Measurements from ENCODE around the gene C2CD2L. TPM values are rescaled to one million over a fixed set of nuclear protein-coding genes. Genes with fewer than 3 reads are reported as not detected.

C2CD2L gene
- total RNA-seq, 1 donor from 2014 or later = 10.8 TPM

DNA sequence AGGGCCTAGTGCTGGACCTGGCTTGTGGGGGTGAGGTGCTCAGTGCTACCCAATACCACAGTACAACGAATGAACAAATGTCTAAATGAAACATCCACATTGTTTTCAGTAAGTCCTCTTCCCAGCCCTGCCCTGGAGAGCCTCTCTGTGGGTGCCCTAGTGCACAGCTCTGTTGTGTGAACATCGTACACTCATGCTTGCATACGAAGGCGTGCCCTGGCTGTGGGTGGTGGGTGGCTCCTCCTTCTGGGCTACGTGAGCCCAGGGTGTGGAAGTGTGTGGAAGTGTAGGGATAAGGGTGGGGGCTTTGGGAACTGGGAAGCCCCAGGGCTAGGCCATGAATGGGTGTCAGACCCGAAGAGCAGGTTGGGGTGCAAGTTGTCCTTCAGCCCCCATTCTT, 60.8 kb downstream of the C2CD2L start:
- H3K4me3 ChIP-seq = peak overlapping the region; percentile 89
- peaks cover 19% of the 10 kb centered on the region for H3K4me1 ChIP-seq
- DNase-seq = no peak
- no peaks in the 10 kb centered on the region for H3K27me3 ChIP-seq (ENCODE audit: low read depth)
- peak overlapping the region; percentile 97 for H3K27ac ChIP-seq (replicated peaks)
- H3K9me3 ChIP-seq (replicated peaks) = no peaks in the 10 kb centered on the region
- no peaks in the 10 kb centered on the region for H3K36me3 ChIP-seq
- intact Hi-C loops (cut with micrococcal nuclease) = no loop called here
- TF ChIP-seq, protein P1, sequence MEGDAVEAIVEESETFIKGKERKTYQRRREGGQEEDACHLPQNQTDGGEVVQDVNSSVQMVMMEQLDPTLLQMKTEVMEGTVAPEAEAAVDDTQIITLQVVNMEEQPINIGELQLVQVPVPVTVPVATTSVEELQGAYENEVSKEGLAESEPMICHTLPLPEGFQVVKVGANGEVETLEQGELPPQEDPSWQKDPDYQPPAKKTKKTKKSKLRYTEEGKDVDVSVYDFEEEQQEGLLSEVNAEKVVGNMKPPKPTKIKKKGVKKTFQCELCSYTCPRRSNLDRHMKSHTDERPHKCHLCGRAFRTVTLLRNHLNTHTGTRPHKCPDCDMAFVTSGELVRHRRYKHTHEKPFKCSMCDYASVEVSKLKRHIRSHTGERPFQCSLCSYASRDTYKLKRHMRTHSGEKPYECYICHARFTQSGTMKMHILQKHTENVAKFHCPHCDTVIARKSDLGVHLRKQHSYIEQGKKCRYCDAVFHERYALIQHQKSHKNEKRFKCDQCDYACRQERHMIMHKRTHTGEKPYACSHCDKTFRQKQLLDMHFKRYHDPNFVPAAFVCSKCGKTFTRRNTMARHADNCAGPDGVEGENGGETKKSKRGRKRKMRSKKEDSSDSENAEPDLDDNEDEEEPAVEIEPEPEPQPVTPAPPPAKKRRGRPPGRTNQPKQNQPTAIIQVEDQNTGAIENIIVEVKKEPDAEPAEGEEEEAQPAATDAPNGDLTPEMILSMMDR (IDR thresholded peaks at IDR 0.05; ENCODE audit: borderline replicate concordance) = no peak

Other genes starting within 250 kb of the C2CD2L start
- not detected for gene CXCR5, start 223.5 kb upstream of the C2CD2L start, total RNA-seq
- gene BCL9L, start 181.4 kb upstream of the C2CD2L start, total RNA-seq = 43.8 TPM
- not detected for gene UPK2, start 151.0 kb upstream of the C2CD2L start, total RNA-seq
- not detected for gene FOXR1, start 135.6 kb upstream of the C2CD2L start, total RNA-seq
- gene CENATAC, start 109.2 kb upstream of the C2CD2L start, total RNA-seq = 9.7 TPM
- 767 TPM for gene RPS25, start 89.0 kb upstream of the C2CD2L start, total RNA-seq
- gene TRAPPC4, start 88.6 kb upstream of the C2CD2L start, total RNA-seq = 32.7 TPM
- gene SLC37A4, start 76.5 kb upstream of the C2CD2L start, total RNA-seq = 5.4 TPM
- gene HYOU1, start 50.1 kb upstream of the C2CD2L start, total RNA-seq = 71.8 TPM
- 22.0 TPM for gene VPS11, start 39.5 kb upstream of the C2CD2L start, total RNA-seq
- 25.2 TPM for gene HMBS, start 22.5 kb upstream of the C2CD2L start, total RNA-seq
- gene DPAGT1, start 5.5 kb upstream of the C2CD2L start, total RNA-seq = 15.4 TPM
- gene HINFP, start 14.2 kb downstream of the C2CD2L start, total RNA-seq = 13.9 TPM
- 1.8 TPM for gene ABCG4, start 41.7 kb downstream of the C2CD2L start, total RNA-seq
- 32.2 TPM for gene NLRX1, start 61.4 kb downstream of the C2CD2L start, total RNA-seq
- not detected for gene NHERF4, start 78.1 kb downstream of the C2CD2L start, total RNA-seq
- 7.0 TPM for gene CBL, start 99.0 kb downstream of the C2CD2L start, total RNA-seq
- 59.2 TPM for gene MCAM, start 209.8 kb downstream of the C2CD2L start, total RNA-seq
- 14.0 TPM for gene RNF26, start 227.2 kb downstream of the C2CD2L start, total RNA-seq
- gene C1QTNF5, start 233.5 kb downstream of the C2CD2L start, total RNA-seq = 14.4 TPM
- not detected for gene MFRP, start 239.4 kb downstream of the C2CD2L start, total RNA-seq